ENCODE measurements around the gene HNRNPC. TPM values are rescaled to one million over a fixed set of nuclear protein-coding genes. Genes with fewer than 3 reads are reported as not detected.

The HNRNPC gene
- total and polyA plus RNA-seq, 2 of the 8 experiments (the other 6 are each of a cell fraction or from before 2014, with no cell fraction given), result 781 to 1,207 TPM

- TF ChIP-seq CHD7 (IDR thresholded peaks at IDR 0.05; ENCODE audit: insufficient replicate concordance, low read length), result no peak
- TF ChIP-seq MAX (IDR thresholded peaks at IDR 0.05), result no peak
- TF ChIP-seq E2F6 (IDR thresholded peaks at IDR 0.05), result no peak
Measured at GRCh38 chr14:21227981-21228380, 41.3 kb downstream of the HNRNPC start (continued).

Measured in H1 (cell line).